Activated naive CD4-positive, alpha-beta T cell treated with anti-CD3 and anti-CD28 coated beads, Interleukin-2, amount 50 U/mL, for 16 hours (primary cell): ENCODE measurements around the gene THRA.

Experiments
- DNase-seq: peaks from one replicate; pipeline ENCODE4 v3.0.0-alpha.2; 2020

THRA gene

GRCh38 chr17:40100419-40100668 is 37.6 kb downstream of the THRA start, which contains the start of gene NR1D1:
Gene NR1D1, minus strand, starts transcription at chr17:40100589. Its CDS starts 495 bp downstream, at chr17:40100094.
- DNase-seq: no peak

DNA sequence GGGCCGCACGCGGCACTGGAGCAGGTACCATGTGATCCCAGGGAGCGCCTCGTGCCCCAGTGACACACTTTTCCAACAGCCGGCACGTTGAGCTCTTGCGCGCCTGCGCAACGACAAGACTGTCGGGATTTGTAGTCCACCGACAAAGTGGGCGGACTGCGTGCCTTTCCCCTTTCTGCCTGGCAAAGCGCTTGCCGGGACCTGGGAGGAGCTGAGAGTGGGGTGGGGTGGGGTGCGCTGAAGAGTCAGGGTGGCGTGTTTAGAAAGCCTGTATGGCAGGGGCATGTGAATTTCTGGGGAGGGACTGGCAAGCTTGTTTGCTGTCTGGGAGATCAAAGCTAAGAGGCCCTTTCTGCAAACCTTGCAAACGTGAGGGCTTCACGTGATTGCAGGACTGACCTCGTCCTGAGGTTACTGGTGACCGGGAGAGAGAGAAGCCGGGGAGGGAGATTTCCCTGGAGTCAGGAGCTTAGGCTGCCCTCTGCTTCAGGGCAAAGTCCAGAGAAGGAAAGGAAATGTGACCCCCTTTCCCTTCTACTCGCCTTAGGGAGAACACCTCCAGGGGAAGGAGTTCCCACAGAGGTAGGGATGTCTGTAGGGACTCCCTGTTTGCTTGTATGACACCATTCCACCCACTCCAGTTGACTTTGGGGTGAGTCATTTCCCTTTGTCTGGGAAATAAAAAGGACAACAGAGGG is 38.1 kb downstream of the THRA start:
- DNase-seq: peak; percentile 89

- no peak for DNase-seq
These were observed 38.8 kb downstream of the THRA start for GRCh38 chr17:40101367-40102210.

- no peak for DNase-seq
These were observed 40.4 kb downstream of the THRA start for GRCh38 chr17:40103071-40103661.

DNA sequence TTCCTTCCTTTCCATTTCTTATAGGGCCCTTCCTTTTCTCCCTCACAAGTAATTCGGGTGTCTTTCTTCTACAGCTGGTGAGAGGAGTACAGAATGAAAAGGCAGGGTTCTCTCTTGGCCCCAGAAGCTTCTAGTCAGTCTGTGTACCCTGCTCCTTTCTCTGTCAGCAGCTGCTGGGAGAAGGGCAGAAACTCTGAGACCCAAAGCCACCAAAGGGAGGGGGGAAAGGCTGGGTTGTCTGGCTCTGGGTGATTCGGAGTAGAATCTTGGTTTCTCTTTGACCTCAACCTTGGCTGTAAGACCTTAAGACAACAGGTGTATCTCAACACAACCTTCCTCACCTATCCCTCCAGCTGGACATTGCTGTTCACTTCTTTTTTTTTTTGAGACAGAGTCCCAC is 40.9 kb downstream of the THRA start:
- no peak for DNase-seq

- no peak for DNase-seq
These were observed 42.1 kb downstream of the THRA start for GRCh38 chr17:40104594-40105486.

DNA sequence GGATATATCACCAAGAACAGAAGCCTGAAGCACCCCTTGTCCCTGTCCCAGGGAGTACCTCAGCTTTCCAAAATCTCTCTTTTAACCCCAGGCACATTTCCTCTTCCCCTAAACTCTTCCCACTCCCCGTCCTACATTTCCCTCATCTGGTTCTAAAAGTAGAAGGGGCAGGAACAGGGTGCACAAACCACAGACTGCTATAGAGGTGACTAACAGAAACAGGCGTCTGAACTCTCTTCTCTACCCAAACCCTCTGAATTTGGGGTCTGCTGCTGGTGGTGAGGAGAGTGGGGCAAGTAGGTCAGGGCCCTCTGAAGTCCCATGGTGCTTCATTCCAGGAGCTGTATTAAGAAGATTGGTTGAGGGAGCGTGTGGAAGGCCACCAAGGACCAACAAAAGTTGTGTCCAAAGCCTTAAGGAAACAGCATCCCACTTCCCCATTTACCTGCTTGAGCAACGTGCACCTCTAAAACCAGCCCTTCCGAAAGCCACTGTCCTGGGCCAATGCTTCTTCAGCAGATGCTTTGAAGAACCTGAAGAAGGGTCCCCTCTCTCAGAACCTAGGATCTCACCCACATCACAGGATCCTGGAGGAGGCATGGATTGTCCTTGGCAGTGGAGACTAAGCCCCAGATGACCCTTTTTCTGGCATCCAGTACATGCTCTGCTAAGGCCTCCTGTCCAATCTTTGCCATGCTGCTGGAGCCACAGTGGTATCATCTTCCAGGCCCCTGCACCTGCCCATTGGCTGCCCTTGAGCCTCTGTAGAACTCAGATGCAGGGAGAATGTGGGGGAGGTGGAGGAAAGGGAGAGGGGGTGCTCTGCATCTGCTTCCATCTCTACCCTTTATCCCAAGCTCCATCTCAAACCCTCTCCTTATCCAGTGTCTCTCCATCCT is 43.3 kb downstream of the THRA start:
- no peak for DNase-seq

- no peak for DNase-seq
These were observed 44.2 kb downstream of the THRA start for GRCh38 chr17:40106760-40107521.

DNA sequence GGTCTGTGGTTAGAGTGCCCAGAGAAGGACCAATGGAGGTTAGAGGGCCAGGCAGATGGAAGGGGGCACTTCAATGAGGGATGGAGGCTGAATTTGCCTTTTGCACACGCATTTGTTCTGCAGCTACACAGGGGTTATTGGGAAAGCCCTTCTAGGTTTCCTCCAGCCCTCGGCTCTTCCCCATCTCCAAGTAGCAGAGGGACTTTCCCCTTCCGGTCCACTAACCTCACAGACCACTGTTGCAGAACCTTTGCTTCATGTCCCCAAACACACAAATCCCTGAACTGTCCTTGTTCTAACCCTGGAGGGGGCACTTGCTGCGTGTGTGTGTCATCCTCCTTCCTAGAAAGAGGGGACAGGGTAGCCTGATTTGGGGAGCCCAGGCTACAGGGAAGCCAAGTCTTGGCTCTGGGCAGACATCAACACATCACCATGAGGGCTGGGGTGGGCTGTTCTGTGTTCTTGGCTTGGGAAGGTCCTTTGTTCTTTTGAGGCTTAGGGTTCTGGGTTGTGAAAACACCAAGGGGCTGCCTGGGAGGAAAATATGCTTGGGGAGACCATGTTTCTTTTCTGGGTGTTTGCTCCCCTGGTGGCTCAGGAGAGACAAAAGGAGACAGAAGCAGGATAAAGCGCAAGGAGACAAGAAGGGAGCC is 44.9 kb downstream of the THRA start:
- no peak for DNase-seq

GRCh38 chr17:40108970-40109824 is 46.4 kb downstream of the THRA start:
- no peak for DNase-seq

DNA sequence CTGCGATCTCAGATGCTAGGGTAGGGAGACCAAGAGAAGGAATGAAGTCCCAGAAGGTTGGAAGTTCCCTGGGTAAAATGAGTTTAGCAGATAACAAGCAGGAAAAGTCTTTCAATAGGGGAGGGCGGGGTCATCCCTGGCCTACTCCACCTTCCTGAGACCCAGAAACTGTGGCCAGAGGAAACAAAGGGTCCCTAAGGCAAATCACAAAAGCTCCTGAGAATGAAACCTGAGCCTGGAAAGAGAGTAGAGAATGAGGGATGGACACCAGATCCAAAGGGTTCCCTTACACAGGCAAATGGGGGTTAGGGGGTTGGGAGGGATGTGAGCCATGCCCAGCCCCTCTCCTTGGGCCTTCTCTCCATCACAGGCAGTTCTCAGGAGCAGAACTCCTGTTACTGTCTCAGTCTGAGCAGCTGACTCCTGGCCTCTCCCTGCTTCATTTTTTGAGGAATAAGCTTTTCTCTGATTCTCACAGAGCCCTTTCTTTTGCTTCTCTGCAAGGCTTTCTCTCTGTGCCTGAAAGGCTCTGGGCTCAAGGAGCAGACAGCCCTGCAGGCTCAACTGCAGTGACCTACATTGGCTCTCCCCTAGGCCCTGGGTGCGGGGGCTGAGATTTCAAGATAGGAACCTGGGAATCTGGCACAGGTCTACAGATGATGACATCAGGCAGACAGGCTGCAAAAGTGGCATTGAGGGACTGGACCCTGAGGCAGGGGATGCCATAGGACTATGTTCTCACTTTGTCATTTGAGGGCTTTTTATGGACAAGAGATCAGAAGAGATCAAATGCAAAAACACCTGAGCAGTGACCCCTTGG is 47.5 kb downstream of the THRA start:
- DNase-seq: no peak

- peak; percentile 73 for DNase-seq
These were observed 48.7 kb downstream of the THRA start for GRCh38 chr17:40111221-40112128.

GRCh38 chr17:40112191-40112711 is 49.5 kb downstream of the THRA start:
- DNase-seq: no peak

DNA sequence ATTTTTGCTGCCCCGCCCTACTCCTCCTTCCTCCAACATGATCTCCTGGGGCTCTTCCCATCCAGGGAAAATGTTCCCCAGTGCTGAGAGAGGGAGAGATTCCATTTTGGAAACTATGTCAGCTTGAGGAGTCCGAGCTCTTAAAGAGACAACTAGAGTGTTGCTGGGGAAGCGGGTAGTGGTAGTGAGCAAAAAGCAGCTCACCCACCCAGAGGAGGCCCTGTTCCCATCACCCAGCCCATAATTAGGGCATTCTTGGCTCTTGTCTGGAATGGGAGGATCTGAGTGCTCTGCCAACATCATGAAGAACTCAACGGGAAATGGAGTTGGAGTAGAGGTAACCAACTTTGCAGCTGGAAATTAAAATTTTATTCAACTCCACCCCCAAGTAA is 49.9 kb downstream of the THRA start:
- DNase-seq: no peak

DNA sequence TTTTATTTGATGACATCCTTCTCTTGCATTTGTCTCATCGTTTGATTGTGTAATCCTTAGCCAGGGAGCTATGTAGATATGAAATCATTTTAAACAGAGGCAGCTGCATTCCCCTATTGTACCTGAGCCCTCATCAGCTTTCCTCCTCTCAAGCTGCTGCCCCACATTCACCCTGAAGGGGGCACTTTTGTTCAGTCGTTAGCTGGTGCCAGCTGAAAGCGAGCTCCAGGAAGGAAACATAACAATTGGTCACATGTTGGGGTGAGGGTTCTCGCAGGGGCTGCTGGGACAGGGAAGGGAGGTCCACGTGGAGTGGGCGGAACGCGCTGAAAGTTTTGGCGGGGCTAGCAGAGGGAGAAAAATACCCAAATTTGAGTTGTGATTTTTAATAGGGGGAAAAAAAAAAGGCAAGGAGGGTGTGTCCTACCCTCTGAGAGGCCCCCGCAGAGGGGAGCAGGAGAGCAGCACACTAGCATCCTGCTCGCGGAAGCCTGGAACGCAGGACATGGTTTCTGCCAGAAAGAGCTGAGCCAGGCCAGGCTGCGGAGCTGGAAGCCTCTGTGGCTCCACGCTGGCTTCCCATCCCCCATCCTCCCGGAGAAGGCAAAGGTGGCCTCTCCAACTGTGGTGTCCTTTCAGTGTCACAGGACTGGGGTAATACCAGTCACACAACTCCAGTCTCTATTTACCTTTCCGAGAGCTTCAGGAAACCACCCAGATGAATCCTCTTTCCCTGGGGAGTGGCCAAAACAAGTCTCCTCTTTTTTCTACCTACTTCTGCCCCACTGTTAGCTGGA is 50.5 kb downstream of the THRA start:
- peak; percentile 93 for DNase-seq

DNA sequence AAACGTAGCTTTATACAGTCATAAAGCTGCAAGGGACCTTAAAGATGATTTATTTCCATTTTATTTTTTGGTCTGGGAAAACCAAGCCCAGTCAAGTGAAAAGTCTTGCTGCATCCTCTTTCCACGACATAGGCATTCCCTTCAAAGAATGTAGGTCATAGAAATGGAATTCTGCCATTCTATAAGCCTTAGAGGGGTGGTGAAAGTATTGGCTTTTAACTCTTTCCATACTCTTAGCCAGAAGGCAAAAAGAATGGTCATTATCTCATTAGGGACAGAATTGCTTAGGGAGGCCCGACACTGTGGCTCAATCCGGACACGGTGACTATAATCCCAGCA is 51.1 kb downstream of the THRA start:
- no peak for DNase-seq

DNA sequence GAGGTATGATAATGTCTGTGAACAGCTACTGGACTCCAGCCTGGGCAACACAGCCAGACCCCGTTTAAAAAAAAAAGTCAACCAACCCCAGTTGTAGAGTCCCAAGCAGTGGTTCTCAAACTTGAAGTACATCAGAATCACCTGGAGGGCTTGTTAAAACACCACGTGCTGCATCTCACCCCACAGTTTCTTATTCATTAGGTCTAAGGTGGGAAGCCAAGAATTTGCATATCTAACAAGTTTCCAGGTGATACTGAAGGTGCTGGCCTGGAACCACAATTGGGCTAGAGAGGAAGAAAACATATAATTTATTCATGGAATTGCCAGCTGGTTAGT is 52.3 kb downstream of the THRA start:
- DNase-seq: no peak
